ENCODE results near the gene SIN3B. TPM values are rescaled to one million over a fixed set of nuclear protein-coding genes. Genes with fewer than 3 reads are reported as not detected.
A peak's percentile ranks its signal among the peaks of the same experiment; 100 is the strongest.

Gene SIN3B
- total and polyA plus RNA-seq, 9 of the 15 experiments (the other 6 are each of a cell fraction or from before 2014, with no cell fraction given): 0.51 to 34.2 (median 14.3) TPM

GRCh38 chr19:16897856-16898161, 68.6 kb downstream of the SIN3B start (continued):
- TF ChIP-seq MGA (IDR thresholded peaks at IDR 0.05) (peak; percentile 59; the same call in 1 of the 2 replicates), STAT5A (IDR thresholded peaks at IDR 0.05; ENCODE audit: borderline replicate concordance, low read length) (no peak), SRSF1 (IDR thresholded peaks at IDR 0.05; ENCODE audit: low read depth, low read length) (no peak), GABPA (tag; conservative IDR thresholded peaks at IDR 0.05; ENCODE audit: low read depth) (0 out of 2 replicates have a peak, but pooled peaks have one; percentile 4), ZFX (CRISPR knock-in tag; IDR thresholded peaks at IDR 0.05) (peak; percentile 89), E2F3 (CRISPR knock-in tag; IDR thresholded peaks at IDR 0.05) (0 out of 2 replicates have a peak, but pooled peaks have one; percentile 2), PHF20 (IDR thresholded peaks at IDR 0.05; ENCODE audit: partially characterized antibody) (peak; percentile 18), RNF2 (IDR thresholded peaks at IDR 0.05) (no peak), ZNF134 (CRISPR knock-in tag; conservative IDR thresholded peaks at IDR 0.05) (no peak), L3MBTL2 (IDR thresholded peaks at IDR 0.05) (peak; percentile 47), ZNF639 (CRISPR knock-in tag; conservative IDR thresholded peaks at IDR 0.05 in 1 of 2, IDR thresholded peaks at IDR 0.05 in 1 of 2) (0 out of 4 replicates have a peak, but pooled peaks of 1 of the 2 experiments have one; percentile 43), NCOA6 (IDR thresholded peaks at IDR 0.05) (peak; percentile 67; the same call in 1 of the 2 replicates), MNT (conservative IDR thresholded peaks at IDR 0.05) (peak in 1 of 2 experiments; percentile 7; a peak in 1 of 4 replicates)
- TF ChIP-seq, protein P1, sequence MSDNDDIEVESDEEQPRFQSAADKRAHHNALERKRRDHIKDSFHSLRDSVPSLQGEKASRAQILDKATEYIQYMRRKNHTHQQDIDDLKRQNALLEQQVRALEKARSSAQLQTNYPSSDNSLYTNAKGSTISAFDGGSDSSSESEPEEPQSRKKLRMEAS (CRISPR knock-in tag; IDR thresholded peaks at IDR 0.05): 0 out of 2 replicates have a peak, but pooled peaks have one; percentile 7
